Measurements from ENCODE around the gene CSPG4.

DNA sequence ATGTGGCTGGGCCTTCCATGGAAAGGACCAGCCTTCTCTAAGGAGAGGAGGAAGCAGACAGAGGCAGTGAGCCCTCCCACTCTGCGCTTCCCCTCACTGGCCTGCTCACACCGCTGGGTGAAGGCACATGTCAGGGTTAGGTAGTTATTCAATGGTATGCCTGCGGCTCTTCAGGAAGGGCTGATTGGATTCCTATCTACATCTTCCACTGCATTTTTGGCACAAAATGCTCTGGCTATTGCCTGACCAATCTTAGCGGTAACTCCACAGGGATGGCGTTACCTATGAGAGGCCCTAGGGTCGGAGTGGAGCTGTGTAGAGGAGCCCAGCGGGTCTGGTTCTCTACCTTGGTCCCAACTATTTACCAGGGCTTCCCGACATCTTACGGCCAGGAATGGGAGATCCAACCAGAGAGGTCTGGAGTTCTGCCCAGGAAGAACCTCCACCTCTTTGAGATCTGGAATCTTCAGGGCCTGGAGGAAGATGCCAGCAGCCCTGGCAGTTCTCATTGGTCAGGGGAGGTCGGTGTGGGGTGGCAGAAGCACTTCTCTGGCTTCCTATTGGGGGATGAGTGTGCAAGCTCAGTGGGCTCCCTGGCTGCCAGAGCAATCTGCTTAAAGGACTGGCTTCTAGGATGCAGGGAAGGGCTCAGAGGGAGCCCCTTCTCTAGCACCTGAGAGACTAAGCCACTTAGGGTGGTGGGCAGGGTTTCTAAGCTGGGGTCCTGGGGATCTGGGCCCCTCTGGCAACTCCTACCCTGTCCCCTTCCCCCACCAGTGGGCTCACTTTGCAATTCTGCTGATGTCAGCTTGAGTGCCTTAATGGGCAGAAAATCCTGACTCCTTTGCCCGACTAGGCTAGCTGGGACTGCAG, 40.7 kb downstream of the CSPG4 start:
- no peak for TF ChIP-seq CTCF (IDR thresholded peaks at IDR 0.05 in 8 of 11, conservative IDR thresholded peaks at IDR 0.05 in 3 of 11)
- no peak for TF ChIP-seq POLR2A (IDR thresholded peaks at IDR 0.05)
